Left colon (tissue), 2 donors: ENCODE results near the gene TCN2. TPM values are rescaled to one million over a fixed set of nuclear protein-coding genes. Genes with fewer than 3 reads are reported as not detected.
"Not testable (repeated sequence)": the region's sequence is repeated elsewhere in the genome, so short reads cannot be mapped to it uniquely, and the experiment has no call there.

Experiments
- ATAC-seq: fragments of 200-7000 bp; cut with Tn5 transposase; one replicate; pipeline ENCODE4 v1.9.1; 2020; ENCODE audit warnings: mild to moderate bottlenecking, moderate library complexity
- DNase-seq, 2 donors: peaks; one replicate each; pipeline ENCODE4 v3.0.0-alpha.2; 2020
- intact Hi-C, 2 donors: fragments of 100-400 bp; cut with DNase I in 1 of 2; cut with micrococcal nuclease in 1 of 2; formaldehyde crosslinking; loops; one replicate each; pipeline versions ENCODE4 v1.11.2 to v1.14.0; 2022; cut with DNase I, micrococcal nuclease
- total RNA-seq, 2 donors: library from RNA; stranded (reverse); fragmentation: NEBNext Ultra II Directional; extraction: Animal tissue kit (Norgen Biotek cat#: 25700); gene quantifications; one replicate each; pipeline ENCODE4 v1.2.1, GENCODE V29; 2021
- donor health status: DM: no; HTN: no; CAD: no.
- donor health status: DM: yes; HTN: yes; CAD: no.

TCN2 gene
- total RNA-seq, 2 donors from 2014 or later: 29.4 to 58.2 TPM

DNA sequence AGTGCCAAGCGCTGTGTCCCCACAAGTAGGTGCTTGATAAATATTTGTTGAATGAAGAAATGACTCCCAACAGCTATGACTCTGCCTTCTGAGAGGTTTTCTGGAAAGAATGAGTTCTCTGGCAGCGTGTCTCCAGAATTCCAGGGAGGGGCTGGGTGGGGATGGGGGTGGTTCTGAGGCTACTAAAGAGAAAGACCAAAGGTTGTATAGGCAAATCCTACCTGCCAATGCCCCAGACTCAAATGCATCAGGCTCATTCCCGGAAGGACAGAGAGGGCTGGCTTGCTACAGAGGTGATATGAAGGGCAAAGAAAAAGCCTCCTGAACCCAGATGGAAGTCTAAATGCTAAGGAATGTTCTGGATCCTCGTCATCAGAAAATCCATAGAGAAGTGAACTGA lies 58.8 kb downstream of the TCN2 start:
- ATAC-seq (peak; percentile 34), DNase-seq (peak in 1 of 2 donors; percentile 52)
- intact Hi-C loops: no loop called here

DNA sequence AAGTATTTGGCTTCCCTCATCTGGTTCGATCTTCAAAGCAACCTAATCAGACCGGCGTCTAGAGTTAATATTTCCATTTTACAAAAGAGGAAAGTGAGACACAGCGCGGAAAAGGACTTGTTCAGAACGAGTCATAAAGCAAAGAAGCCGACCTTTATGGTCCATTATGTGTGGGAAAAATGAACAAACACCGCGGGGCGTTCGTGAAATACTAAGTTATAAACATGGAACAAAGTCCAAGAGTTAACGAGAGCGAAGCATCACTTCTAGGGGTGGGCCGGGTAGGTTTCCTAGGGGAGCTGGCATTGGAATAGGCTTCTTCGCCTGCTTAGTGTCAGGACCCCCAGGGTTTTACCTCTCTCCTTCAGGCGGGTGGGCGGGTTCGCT lies 60.1 kb downstream of the TCN2 start:
- DNase-seq: peak; percentile 69 to 72
- intact Hi-C loops: no loop called here

DNA sequence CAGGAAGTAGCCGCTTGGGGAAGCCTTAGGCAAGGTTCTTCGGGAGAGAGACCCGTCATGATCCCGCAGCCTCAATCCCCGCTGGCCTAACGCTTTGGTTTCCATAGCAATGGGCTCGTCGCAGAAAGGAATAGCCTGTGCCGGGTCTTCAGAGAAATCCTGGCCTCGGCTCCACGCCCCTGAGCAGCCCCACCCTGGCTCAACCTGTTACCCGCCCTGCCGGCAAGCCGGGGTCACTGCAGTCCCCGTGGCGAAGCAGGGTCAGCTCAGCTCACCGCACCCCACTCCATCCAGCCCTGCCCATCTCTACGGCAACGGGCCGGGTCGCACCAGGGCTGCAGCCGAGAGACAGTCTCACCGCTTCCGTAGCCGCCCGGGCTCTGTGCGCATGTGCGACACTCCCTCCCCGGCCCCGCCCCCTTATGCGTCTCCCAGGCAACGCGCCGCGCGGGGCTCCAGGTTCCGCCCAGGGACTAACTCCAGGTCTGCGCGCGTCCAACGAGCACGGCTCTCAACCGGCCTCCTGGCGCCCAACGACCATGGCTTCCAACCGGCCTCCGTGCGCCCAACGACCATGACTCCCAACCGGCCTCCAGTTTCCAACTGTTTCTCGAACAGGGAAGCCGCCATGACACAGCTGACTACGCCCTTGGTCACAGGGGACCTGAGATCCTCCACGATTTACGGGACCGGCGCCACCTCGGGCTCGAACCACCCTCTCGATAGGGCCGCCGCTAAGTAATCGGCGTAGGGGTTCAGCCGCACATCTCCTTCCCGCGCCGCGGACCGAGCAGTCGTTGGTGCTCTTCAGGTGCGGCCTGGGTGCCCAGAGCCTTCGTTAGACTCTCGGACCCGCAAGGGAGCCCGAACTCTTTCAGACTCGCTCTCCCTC lies 60.8 kb downstream of the TCN2 start, which contains the start of gene DUSP18:
Gene DUSP18 (minus strand): TSS at position 382 of the 892 bp plus-strand sequence. CDS start 3,872 bp downstream, outside the sequence.
- DNase-seq (peak; percentile 94 to 97), ATAC-seq (peak; percentile 86)
- intact Hi-C loops: no loop called here

More for the DNA sequence above, 60.1 kb downstream of the TCN2 start:
- peak; percentile 72 for ATAC-seq

DNA sequence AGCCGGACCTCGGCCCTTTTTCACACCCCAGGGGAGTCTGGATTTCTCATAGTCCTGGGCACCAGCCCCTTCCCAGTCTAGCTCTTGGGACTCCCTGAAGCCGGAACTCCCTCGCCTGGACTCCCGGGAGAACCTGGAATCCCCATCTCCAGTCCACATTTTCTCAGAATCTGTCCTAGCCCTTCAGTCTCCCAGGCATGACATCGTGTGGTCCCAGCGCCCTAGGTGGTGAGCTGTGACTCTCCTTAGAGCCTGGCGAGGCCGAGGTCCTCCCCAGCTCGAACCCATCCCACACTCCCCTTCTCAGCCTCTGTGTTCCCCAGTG lies 61.4 kb downstream of the TCN2 start:
- DNase-seq (no peak), ATAC-seq (no peak)
- intact Hi-C loops: no loop called here

DNA sequence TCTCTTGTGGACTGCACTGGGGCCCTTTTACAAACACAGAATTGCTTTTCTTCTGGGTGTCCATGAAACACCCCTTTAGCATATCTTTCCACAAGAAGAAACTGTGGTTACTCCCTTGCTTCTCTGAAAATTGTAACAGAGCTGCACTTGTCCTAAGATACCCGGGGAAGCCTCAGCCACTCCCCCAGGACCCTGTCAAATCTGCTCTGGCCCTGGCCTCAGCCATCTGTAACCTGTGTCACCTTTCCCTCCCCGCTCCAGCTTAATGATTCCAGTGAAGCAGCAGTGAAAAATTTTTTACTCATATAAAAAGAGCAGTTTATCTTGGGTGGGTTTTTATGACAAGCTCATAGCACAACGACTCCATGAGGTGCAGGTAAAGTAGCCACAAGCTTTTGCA lies 64.1 kb downstream of the TCN2 start:
- no peak for DNase-seq
- ATAC-seq: no peak

DNA sequence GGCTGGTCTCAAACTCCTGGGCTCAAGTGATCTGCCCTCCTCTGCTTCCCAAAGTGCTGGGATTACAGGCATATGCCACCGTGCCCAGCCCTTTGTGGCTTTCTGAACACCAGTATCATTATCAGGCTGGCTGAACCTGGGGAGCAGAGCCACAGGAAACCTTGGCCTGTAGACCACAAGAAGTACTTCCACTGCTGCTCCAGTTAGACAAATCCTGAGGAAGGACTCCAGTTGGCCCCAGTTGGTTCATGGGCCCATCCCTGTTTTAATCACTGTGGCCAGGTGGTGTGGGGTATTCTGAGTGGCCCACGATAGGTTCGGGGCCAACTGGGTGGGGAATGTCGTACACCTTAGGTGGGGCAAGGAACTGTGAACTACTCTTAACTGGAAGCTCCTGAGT lies 66.2 kb downstream of the TCN2 start:
- intact Hi-C loops: no loop called here
- DNase-seq (no peak), ATAC-seq (peak; percentile 50)

More for the DNA sequence above, 64.1 kb downstream of the TCN2 start:
- intact Hi-C loops: no loop called here

DNA sequence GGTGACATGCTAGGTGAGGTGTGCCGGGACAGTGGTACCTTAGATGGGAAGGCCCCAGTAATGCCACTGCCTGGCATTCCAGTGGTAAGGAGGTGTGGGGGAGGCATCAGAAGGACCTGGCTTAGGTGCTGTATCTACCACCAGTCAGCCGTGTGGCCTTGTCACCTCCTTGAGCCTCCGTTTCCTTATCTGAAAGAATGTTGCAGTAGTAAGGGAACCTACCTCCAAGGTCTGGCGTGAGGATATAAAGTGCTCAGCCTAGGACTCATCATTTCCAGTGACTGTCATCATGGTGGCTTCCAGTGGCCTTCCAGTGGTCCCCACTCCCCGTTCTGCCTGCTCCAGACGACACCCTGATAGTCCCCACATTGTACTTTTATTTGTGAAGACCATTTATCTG lies 67.5 kb downstream of the TCN2 start:
- intact Hi-C loops: no loop called here
- no peak for ATAC-seq
- no peak for DNase-seq

DNA sequence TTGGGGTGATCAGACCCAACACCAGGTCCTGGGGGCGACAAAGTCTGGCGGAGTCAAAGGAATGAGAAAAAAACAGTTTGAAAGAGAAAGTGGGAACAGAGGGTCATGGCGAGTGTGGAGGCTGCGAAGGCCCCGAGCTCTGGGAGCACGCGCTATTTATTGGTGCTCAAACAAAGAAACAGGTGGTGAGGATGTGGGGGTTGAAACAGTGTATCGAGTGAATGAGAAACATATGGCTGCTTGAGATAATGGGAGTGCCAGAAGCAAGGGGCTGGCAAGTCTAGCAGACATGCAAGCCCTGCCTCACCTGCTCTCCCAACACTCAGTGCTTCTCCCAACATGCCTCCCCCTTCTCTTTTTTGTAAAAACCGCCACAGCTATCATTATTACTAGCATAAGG lies 68.5 kb downstream of the TCN2 start:
- intact Hi-C loops: no loop called here
- no peak for DNase-seq

DNA sequence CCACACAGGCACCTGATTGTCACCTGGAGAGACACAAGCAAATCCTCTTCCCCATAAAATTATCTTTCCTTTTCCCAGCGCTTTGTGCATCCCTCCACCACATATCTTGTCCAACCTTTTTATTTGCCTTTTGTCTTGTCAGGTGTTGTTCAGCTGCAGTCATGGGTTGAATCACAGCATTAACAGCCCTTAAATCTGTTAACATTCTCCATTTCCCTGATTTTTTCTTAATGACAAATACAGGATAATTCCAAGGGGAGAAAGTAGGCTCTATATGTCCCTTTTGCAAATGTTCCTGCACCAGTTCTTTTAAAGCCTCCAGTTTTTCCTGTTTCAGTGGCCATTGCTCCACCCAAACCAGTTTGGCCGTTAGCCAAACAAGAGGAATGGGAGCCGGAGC lies 69.6 kb downstream of the TCN2 start:
- ATAC-seq, intact Hi-C loops, DNase-seq: not testable (repeated sequence)

More for the DNA sequence above, 68.5 kb downstream of the TCN2 start:
- no peak for ATAC-seq

Other genes starting within 250 kb of the TCN2 start
- 1 to 10 TPM; 8.7 to 9.5 TPM for gene RNF215, start 219.8 kb upstream of the TCN2 start, total RNA-seq
- 1 to 10 TPM; 4.6 to 5.2 TPM for gene SEC14L2, start 210.2 kb upstream of the TCN2 start, total RNA-seq
- gene MTFP1, start 181.4 kb upstream of the TCN2 start, total RNA-seq: 10 to 100 TPM; 23.1 to 34.9 TPM
- gene SEC14L3, start 135.2 kb upstream of the TCN2 start, total RNA-seq: not detected
- gene SEC14L4, start 101.5 kb upstream of the TCN2 start, total RNA-seq: not detected
- gene SEC14L6, start 60.4 kb upstream of the TCN2 start, total RNA-seq: under 1 TPM; 0.11 to 0.27 TPM
- 10 to 100 TPM; 12.1 to 17.4 TPM for gene GAL3ST1, start 32.5 kb upstream of the TCN2 start, total RNA-seq
- 10 to 100 TPM; 36.4 to 48.3 TPM for gene PES1, start 15.3 kb upstream of the TCN2 start, total RNA-seq
- 1 to 10 TPM; 8.3 to 9.9 TPM for gene SLC35E4, start 28.6 kb downstream of the TCN2 start, total RNA-seq
- gene DUSP18, start 60.7 kb downstream of the TCN2 start, total RNA-seq: 10 to 100 TPM; 15.3 to 18.1 TPM
- gene OSBP2, start 87.7 kb downstream of the TCN2 start, total RNA-seq: 1 to 10 TPM; 2.9 to 5.1 TPM